ENCODE results near the gene OPTC.

Gene OPTC

GRCh38 chr1:203508463-203509073 lies 14.6 kb downstream of the OPTC start:
- no peak for FAIRE-seq
- DNase-seq (ENCODE audit: insufficient read length, low spot score) = no peak
- no peak for TF ChIP-seq CTCF (IDR thresholded peaks at IDR 0.05; ENCODE audit: insufficient read depth, missing control alignments)

- FAIRE-seq = no peak
- no peak for TF ChIP-seq CTCF (IDR thresholded peaks at IDR 0.05; ENCODE audit: insufficient read depth, missing control alignments)
Observed at GRCh38 chr1:203509135-203509534, 15.2 kb downstream of the OPTC start.

GRCh38 chr1:203511513-203511912 lies 17.6 kb downstream of the OPTC start:
- no peak for FAIRE-seq
- no peak for TF ChIP-seq CTCF (IDR thresholded peaks at IDR 0.05; ENCODE audit: insufficient read depth, missing control alignments)
- DNase-seq (ENCODE audit: insufficient read length, low spot score) = no peak

More at GRCh38 chr1:203509135-203509534, 15.2 kb downstream of the OPTC start:
- no peak for DNase-seq (ENCODE audit: insufficient read length, low spot score)

DNA sequence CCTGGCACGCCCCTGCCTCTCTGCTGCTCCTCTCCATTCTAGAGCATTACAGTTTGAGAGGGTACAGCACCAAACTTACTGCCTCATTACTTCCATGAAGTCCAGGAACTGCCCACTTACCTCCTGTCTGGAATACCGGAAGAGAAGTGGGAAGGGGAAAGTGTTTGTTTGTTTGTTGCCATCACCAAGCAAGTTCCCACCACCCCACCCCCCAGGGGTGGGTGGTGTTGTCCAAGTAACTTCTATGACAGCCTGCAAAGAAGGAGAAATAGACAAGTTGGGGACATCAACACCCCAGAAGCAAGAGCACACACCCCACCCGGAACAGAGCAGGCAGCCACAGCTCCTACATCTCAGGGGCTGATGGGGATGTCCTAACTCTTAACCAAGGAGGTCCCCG lies 18.0 kb downstream of the OPTC start:
- no peak for TF ChIP-seq CTCF (IDR thresholded peaks at IDR 0.05; ENCODE audit: insufficient read depth, missing control alignments)
- no peak for FAIRE-seq
- DNase-seq (ENCODE audit: insufficient read length, low spot score) = no peak

GRCh38 chr1:203512517-203512847 lies 18.5 kb downstream of the OPTC start:
- FAIRE-seq (no peak), DNase-seq (ENCODE audit: insufficient read length, low spot score) (no peak)
- no peak for TF ChIP-seq CTCF (IDR thresholded peaks at IDR 0.05; ENCODE audit: insufficient read depth, missing control alignments)

DNA sequence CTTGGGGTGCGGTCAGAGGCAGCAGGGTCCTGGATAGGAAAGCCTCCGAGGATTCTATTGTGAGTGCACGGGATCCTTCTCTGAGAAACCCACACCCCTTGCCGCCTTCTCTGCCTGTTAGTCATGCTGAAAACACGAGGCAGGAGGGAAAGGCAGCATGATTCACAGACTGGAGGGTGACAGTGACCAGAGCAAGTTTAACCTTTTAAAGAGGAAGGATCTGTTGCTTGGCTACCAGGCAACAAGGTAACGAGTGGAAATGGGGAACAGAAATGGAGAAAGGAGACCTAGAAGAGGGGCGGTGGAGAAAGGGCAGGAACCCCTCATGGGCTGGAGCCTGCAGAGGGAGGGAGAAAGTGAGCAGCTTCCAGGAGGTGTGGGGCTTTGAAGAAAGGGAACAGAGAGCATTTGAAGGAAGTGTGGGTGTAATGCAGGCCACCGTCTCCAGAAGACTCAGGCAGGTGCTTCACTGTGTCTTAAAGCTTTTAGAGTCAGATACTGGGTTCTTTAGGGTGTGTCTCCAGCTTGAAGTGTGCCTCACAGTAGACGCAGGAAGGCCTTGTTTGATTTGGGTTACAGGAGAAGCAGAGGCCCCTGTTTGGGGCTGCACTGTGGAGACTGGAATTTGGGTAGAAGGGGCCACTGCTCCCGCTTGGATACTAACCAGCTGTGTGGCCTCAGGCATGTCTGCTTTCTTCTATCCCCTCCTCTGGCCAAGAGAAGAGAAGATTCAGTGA lies 19.1 kb downstream of the OPTC start:
- TF ChIP-seq CTCF (IDR thresholded peaks at IDR 0.05; ENCODE audit: insufficient read depth, missing control alignments) = no peak
- DNase-seq (ENCODE audit: insufficient read length, low spot score) (no peak), FAIRE-seq (no peak)

DNA sequence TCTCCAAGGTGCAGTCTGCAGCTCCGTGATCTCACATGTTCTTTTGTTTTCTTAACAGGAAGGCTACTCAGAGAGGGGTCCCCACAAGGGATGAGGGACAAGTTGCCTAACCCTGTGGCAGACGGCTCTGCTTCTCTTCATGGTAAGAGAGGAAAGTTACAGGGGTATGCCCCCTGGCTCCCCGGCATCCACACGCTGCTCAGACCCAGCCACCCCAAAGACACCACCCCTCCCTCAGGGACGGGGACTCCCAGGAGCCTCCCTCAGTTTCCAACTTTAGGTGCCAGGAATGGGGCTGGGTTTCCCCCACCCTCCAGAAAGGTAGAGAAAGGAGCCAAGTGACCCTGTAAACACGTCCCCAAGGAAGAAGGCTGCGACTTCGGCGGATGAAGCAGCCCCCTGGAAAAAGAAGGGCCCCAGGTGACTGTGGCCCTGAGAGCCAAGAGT lies 19.7 kb downstream of the OPTC start:
- FAIRE-seq = no peak

More for the DNA sequence above, 19.7 kb downstream of the OPTC start:
- no peak for DNase-seq (ENCODE audit: insufficient read length, low spot score)
- no peak for TF ChIP-seq CTCF (IDR thresholded peaks at IDR 0.05; ENCODE audit: insufficient read depth, missing control alignments)
